ENCODE measurements around the gene SAMD14.

Gene SAMD14

DNA sequence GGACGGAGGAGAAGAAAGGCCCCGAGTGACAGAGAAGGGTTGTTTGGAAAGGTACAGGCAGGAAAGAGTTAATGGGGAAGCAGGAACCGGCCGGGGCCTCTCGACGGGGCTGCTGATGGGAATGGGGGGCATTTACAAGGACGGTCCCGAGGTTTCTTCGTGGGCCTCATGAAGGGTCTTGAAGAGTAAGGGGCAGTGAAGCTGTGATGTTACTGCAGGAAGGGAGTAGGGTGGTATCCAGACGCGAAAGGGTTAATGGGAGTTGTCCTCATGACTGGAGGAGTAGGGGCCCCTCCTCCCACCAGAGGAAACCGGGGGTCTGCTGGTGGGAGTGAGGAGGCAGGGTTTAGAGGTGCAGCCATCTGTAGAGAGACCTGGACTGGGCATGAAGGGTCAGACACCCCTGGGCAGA lies 34.3 kb downstream of the SAMD14 start:
- no peak for DNase-seq (ENCODE audit: low spot score in 2 of 2)
- Mint-ChIP-seq H3K4me1 (peaks cover 56% of the 10 kb centered on the region), H3K27ac (peak overlapping the region; percentile 94), H3K36me3 (peaks cover 22% of the 10 kb centered on the region), H3K4me3 (peak overlapping the region; percentile 90), H3K9me3 (no peaks in the 10 kb centered on the region)
- ATAC-seq: no peak

DNA sequence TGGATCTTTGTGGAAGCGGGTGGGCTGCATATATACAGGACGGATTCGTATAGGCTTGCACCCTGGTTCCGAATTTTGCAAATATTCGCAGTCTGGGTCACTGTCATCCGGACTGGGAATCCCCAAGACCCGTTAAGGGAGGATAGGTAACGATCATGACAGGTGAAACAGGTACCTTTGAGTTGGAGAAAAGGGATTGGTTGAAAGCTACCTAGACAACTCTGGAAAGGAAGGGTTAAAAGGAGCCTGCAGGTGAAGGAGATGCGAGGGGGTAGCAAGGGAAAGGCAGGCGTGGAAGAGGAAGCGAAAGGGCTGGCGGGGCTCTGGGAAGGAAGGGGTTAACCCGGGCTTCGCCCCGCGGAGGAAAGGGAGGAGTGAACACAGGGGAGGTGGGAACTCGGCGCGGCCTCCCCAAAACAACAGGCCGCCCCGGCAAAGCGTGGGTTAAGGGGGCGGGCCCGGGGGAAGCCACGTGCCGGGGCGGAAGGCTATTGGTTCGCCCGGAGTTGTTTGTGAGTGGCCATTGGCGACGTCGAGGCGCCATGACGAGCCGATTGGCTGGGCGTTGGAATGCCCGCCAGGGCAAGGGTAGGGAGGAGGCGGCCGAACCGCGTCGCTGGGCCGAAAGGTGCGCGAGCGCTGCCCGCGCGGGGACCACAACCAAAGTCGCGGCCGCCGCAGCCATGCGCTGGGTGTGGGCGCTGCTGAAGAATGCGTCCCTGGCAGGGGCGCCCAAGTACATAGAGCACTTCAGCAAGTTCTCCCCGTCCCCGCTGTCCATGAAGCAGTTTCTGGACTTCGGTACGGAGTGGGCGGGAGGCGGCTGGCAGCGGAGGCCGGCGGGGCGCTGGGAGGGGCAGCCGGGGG lies 35.0 kb downstream of the SAMD14 start, which contains the start of gene PDK2:
Gene PDK2 (plus strand): TSS at position 599 of the 867 bp plus-strand sequence. CDS start 85 bp downstream, at position 684.
- Mint-ChIP-seq H3K4me1 (peaks cover 50% of the 10 kb centered on the region), H3K27ac (peak within 1 kb of the TSS; percentile 94), H3K36me3 (peaks cover 22% of the 10 kb centered on the region), H3K4me3 (peak within 1 kb of the TSS; percentile 90), H3K9me3 (no peaks in the 10 kb centered on the region)
- ATAC-seq: peak; percentile 94
- peak; percentile 90 to 96 for DNase-seq (ENCODE audit: low spot score in 2 of 2)

DNA sequence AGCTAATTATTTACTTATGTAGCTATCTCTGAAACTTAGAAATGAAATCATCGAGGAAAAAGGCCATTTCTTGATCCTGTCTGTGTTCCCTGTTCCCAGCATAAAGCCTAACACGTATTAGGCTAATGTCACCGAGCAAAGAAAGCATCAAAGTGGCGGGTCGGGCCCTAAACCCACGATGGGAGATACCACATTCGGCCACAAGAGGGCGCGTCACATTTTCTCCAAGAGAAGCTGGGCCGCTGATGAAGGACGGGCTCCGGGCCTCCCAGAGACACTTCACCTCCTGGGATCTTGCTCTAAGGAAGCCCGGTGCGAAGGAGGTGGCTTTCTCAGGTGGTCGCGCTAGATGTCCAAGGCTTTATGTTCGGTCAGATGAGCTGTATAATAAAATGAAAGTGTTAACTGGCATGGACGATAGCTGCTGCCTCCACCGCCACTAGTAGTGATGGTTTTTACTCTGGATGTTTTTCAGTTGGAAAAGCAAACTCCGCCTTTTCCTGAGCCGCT lies 35.7 kb downstream of the SAMD14 start:
- ATAC-seq: peak; percentile 63
- peak overlapping the region; percentile 94 for H3K27ac Mint-ChIP-seq
- H3K4me1 Mint-ChIP-seq: peaks cover 44% of the 10 kb centered on the region
- DNase-seq (ENCODE audit: low spot score in 2 of 2): peak; percentile 90 to 98
- no peaks in the 10 kb centered on the region for H3K9me3 Mint-ChIP-seq
- peaks cover 22% of the 10 kb centered on the region for H3K36me3 Mint-ChIP-seq
- peak overlapping the region; percentile 90 for H3K4me3 Mint-ChIP-seq

DNA sequence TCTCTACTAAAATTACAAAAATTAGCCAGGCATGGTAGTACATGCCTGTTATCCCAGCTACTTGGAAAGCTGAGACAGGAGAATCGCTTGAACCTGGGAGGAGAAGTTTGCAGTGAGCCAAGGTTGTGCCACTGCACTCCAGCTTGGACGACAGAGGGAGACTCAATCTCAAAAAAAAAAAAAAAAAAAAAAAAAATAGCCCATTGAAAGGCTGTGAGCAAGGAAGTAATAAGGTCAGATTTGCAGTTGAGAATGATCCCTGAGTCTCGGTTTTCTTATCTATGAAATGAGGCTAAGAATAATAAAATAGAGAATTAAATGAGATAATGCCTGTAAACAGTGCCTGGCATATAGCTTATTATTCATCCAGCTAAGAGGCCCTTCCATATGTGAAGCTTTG lies 36.2 kb downstream of the SAMD14 start:
- H3K4me3 Mint-ChIP-seq: peak overlapping the region; percentile 90
- peak overlapping the region; percentile 94 for H3K27ac Mint-ChIP-seq
- ATAC-seq (no peak), DNase-seq (ENCODE audit: low spot score in 2 of 2) (no peak)
- H3K4me1 Mint-ChIP-seq: peaks cover 42% of the 10 kb centered on the region
- H3K9me3 Mint-ChIP-seq: no peaks in the 10 kb centered on the region
- peaks cover 21% of the 10 kb centered on the region for H3K36me3 Mint-ChIP-seq

DNA sequence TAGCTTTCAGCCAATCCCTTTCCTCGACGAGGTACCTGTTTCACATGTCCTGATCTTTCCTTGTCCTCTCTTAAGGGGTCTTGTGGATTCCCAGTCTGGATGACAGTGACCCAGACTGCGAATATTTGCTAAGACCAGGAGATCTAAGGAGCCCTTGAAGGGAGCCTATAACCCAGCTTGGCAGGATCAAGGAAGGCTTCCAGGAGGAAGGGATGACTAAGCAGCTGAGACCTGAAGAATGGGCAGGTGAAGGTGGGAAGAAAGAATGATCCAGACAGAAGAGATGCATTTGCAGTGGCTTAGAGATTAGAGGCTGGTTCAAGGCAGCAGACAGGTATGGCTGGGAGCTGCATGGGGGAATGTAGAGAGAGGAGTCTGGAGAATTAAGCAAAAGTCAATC lies 36.7 kb downstream of the SAMD14 start:
- DNase-seq (ENCODE audit: low spot score in 2 of 2): no peak
- Mint-ChIP-seq H3K4me1 (peaks cover 38% of the 10 kb centered on the region), H3K9me3 (no peaks in the 10 kb centered on the region), H3K36me3 (peaks cover 15% of the 10 kb centered on the region), H3K27ac (peak overlapping the region; percentile 24), H3K4me3 (no peak overlapping the region)
- ATAC-seq: no peak

DNA sequence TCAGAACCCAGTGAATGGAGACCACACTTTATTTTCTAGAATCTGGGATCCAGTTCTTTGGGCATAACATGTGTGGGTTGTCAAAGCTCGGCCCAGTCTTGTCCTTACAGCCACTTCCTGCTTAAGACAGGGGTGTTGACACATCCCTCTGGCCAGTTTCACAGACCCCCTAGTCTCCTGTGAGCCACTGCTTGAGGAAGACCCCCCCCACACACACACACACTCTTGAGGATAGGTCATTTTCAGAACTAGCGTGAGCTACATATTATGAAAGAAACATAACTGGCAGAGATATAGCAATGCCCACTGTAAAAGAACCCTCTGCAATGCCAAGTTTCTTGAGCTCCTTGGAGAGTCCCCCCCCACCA lies 38.1 kb downstream of the SAMD14 start:
- peaks cover 14% of the 10 kb centered on the region for H3K36me3 Mint-ChIP-seq
- ATAC-seq: no peak
- no peak overlapping the region for H3K4me3 Mint-ChIP-seq
- peaks cover 34% of the 10 kb centered on the region for H3K4me1 Mint-ChIP-seq
- no peak for DNase-seq (ENCODE audit: low spot score in 2 of 2)
- H3K27ac Mint-ChIP-seq: no peak overlapping the region
- H3K9me3 Mint-ChIP-seq: no peaks in the 10 kb centered on the region

DNA sequence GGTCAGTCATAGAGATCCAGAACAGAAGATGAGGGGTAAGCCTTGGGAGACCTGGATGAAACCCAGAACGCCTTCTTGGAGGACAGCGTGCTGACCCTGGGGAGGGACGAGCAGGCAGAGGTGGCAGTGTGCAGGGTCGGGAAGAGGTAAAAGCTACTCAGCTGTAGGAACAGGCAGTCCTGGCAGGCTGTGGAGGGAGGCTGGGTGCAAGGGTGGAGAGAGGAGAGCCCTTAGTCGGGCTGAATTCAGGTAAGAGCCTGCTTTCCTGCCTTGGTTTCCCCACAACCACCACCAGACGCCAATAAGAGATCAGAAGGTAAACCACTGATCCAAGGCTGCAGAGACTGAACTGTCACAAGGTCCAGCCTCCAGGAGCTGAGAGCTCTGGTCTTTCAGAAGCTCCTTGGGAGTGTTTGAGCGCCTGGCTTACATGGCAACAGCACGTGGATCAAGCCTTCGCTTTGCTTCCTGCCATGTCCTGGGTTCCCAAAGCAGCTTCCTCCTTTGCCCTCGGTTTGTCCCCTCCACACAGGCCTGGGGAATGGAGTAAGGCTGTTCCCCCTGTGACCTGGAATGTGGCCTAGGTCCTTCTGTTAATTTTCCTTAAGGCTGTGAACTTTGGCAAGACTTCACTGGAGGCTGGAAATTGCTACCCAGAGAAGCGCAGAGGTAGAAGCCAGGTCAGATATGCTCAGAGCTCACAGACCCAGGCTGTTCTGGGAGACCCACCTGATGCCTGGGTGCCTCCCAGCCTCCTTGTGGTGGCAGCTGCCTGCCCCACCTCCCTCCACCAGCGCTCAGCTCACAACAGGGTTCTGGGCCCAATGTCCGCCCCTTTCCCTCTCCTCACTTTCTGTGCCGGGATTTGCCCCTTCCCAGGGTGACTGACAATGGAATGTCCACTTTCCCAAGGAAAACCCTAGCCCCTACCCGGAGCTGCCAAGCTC lies 38.7 kb downstream of the SAMD14 start:
- peaks cover 27% of the 10 kb centered on the region for H3K4me1 Mint-ChIP-seq
- H3K36me3 Mint-ChIP-seq: peaks cover 20% of the 10 kb centered on the region
- H3K9me3 Mint-ChIP-seq: no peaks in the 10 kb centered on the region
- no peak for DNase-seq (ENCODE audit: low spot score in 2 of 2)
- no peak overlapping the region for H3K4me3 Mint-ChIP-seq
- no peak overlapping the region for H3K27ac Mint-ChIP-seq
- ATAC-seq: no peak

DNA sequence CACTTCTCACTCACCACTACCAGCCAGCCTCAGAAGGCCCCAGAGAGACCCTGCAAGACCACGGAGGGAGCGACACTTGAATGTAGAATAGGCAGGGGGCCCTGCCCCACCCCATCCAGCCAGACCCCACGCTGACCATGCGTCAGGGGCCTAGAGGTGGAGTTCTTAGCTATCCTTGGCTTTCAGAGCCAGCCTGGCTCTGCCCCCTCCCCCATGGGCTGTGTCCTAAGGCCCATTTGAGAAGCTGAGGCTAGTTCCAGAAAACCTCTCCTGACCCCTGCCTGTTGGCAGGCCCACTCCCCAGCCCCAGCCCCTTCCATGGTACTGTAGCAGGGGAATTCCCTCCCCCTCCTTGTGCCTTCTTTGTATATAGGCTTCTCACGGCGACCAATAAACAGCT lies 39.9 kb downstream of the SAMD14 start:
- peaks cover 16% of the 10 kb centered on the region for H3K4me1 Mint-ChIP-seq
- ATAC-seq: no peak
- DNase-seq (ENCODE audit: low spot score in 2 of 2): no peak
- no peaks in the 10 kb centered on the region for H3K9me3 Mint-ChIP-seq
- no peak overlapping the region for H3K4me3 Mint-ChIP-seq
- no peak overlapping the region for H3K27ac Mint-ChIP-seq
- H3K36me3 Mint-ChIP-seq: peaks cover 16% of the 10 kb centered on the region

DNA sequence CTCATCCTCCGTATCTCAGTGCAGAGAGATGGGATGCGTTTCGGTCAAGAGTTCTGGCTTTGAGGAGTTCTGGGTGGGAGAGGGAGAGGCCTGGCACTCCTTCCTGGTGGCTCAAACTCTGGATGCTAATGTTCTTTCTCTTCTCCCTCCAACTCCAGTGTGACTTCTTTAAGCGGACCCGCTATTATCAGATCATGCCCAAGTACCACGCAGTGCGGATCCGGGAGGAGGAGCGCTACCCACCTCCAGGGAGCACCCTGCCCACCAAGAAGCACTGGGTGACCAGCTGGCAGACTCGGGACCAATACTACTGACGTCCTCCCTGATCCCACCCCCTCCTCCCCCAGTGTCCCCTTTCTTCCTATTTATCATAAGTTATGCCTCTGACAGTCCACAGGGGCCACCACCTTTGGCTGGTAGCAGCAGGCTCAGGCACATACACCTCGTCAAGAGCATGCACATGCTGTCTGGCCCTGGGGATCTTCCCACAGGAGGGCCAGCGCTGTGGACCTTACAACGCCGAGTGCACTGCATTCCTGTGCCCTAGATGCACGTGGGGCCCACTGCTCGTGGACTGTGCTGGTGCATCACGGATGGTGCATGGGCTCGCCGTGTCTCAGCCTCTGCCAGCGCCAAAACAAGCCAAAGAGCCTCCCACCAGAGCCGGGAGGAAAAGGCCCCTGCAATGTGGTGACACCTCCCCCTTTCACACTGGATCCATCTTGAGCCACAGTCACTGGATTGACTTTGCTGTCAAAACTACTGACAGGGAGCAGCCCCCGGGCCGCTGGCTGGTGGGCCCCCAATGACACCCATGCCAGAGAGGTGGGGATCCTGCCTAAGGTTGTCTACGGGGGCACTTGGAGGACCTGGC lies 40.8 kb downstream of the SAMD14 start:
- H3K27ac Mint-ChIP-seq: no peak overlapping the region

DNA sequence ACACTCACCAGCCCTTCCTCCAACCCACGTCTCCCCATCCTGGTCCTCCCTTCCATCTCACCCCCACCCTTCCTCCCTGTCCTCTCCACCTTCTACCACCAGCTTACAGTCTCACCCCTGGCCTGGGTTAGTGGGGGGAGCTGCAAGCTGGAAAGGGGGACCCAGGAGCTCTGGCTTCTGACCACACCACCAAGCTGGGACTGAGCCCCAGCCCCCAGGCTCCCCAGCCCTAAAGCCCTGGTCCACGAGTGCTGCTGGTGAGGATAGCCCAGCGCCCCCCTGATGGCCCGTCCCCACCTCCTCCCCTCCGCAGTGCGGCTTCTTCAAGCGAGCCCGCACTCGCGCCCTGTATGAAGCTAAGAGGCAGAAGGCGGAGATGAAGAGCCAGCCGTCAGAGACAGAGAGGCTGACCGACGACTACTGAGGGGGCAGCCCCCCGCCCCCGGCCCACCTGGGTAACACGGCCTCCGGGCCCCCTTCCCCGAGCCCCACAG lies 42.0 kb downstream of the SAMD14 start:
- no peak for DNase-seq (ENCODE audit: low spot score in 2 of 2)
- H3K4me3 Mint-ChIP-seq: no peak overlapping the region

More for the DNA sequence above, 40.8 kb downstream of the SAMD14 start:
- Mint-ChIP-seq H3K4me3 (no peak overlapping the region), H3K9me3 (no peaks in the 10 kb centered on the region), H3K36me3 (peaks cover 7% of the 10 kb centered on the region), H3K4me1 (peaks cover 7% of the 10 kb centered on the region)
- ATAC-seq (no peak), DNase-seq (ENCODE audit: low spot score in 2 of 2) (no peak)

DNA sequence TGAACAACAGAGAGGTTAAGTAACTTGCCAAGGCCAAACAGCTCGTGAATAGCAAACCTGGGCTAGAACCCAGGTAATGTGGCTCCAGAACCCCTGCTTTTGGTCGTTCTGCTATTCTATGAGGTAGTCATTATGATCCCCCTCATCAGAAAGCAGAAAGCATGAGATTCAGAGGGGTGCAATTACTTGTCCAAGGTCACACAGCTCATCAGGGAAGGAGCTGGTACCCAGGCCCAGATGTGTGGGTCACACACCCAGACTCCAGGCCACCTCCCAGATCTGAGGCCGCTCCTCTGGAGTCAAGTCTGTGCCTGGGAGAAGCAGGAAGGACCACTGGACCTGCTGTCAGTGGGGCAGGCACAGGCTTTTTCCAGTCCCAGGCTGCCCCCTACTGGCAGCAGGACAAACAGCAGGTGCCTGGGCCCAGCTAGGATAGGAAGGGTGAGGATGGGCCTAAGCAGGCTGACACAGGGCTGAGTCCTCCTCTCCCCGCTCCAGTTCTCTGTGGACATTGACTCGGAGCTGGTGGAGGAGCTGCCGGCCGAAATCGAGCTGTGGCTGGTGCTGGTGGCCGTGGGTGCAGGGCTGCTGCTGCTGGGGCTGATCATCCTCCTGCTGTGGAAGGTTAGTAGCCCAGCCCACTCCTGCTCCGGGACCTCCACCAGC lies 42.6 kb downstream of the SAMD14 start:
- no peaks in the 10 kb centered on the region for H3K9me3 Mint-ChIP-seq
- DNase-seq (ENCODE audit: low spot score in 2 of 2) (peak; percentile 85 to 93), ATAC-seq (peak; percentile 89)
- H3K36me3 Mint-ChIP-seq: peaks cover 6% of the 10 kb centered on the region
- H3K27ac Mint-ChIP-seq: no peak overlapping the region
- no peaks in the 10 kb centered on the region for H3K4me1 Mint-ChIP-seq
- H3K4me3 Mint-ChIP-seq: no peak overlapping the region

More for the DNA sequence above, 42.0 kb downstream of the SAMD14 start:
- H3K27ac Mint-ChIP-seq: no peak overlapping the region
- peaks cover 6% of the 10 kb centered on the region for H3K36me3 Mint-ChIP-seq
- no peaks in the 10 kb centered on the region for H3K9me3 Mint-ChIP-seq
- H3K4me1 Mint-ChIP-seq: no peaks in the 10 kb centered on the region
- no peak for ATAC-seq

DNA sequence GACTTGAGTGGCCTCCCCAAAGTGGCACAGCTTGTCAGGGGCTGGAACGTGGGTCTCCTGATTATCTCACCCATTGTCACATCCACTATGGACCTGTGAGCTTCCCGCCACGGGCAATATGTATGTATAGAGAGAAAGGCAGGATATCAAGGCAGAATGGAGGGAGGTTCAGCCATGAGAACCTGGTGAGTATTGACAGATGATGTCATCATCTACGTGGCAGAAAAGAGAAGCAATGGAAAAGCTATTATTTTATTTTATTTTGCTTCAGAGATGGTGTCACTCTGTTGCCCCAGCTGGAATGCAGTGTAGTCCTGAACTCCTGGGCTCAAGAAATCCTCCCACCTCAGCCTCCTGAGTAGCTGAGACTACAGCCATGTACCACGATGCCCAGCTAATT lies 48.2 kb downstream of the SAMD14 start:
- Mint-ChIP-seq H3K4me1 (no peaks in the 10 kb centered on the region), H3K9me3 (no peaks in the 10 kb centered on the region), H3K4me3 (no peak overlapping the region), H3K27ac (no peak overlapping the region), H3K36me3 (peaks cover 4% of the 10 kb centered on the region)
- no peak for DNase-seq (ENCODE audit: low spot score in 2 of 2)
- no peak for ATAC-seq

DNA sequence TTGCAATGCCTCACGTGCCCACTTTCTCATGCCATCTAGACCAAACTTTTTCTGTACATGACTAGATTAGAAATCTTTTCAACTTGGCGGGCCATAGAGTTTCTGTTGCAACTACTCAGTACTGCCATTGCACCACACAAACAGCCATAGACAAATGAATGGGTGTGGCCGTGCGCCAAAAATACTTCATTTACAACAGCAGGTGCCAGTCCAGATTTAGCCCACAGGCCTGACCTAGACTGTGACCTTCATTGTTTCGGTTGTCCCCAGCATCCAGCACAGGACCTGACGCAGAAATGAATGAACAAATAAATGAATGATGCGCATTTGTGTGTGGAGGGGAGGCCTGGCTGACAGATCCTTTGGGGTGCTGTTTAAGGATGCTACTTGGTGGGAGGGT lies 49.1 kb downstream of the SAMD14 start:
- ATAC-seq (no peak), DNase-seq (ENCODE audit: low spot score in 2 of 2) (no peak)
- Mint-ChIP-seq H3K4me1 (no peaks in the 10 kb centered on the region), H3K4me3 (no peak overlapping the region), H3K36me3 (no peaks in the 10 kb centered on the region), H3K9me3 (no peaks in the 10 kb centered on the region), H3K27ac (no peak overlapping the region)

DNA sequence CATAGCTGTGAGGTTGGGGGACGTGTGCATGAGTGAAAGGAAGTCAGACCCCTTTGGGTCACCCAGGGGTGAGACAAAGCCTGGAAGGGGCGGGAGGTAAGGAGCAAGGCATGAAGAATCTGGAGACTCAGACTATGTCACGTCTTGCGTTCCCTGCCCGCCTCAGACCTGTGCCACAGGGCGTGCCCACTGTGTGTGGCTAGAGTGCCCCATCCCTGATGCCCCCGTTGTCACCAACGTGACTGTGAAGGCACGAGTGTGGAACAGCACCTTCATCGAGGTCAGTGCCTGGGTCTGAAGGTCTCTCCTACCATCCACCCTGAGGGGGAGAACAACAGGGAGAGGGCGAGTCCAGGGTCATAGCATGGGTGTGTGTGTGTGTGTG lies 49.9 kb downstream of the SAMD14 start:
- Mint-ChIP-seq H3K27ac (no peak overlapping the region), H3K4me3 (no peak overlapping the region)
- DNase-seq (ENCODE audit: low spot score in 2 of 2): no peak

More for the DNA sequence above, 49.9 kb downstream of the SAMD14 start:
- Mint-ChIP-seq H3K9me3 (no peaks in the 10 kb centered on the region), H3K4me1 (no peaks in the 10 kb centered on the region), H3K36me3 (no peaks in the 10 kb centered on the region)
- no peak for ATAC-seq

All from stimulated activated effector memory CD8-positive, alpha-beta T cell treated with anti-CD3 and anti-CD28 coated beads, Interleukin-12 subunit alpha, Interleukin-12 subunit beta, amount 100 ng/mL, for 72 hours (primary cell).